22Rv1 (cell line): ENCODE results near the gene TRIO.

Experiments used
- CTCF ChIP-seq: fragments of 450-650 bp; IDR thresholded peaks from 2 replicates; pipeline ENCODE4 v1.5.1; 2017; ENCODE audit warnings: mild to moderate bottlenecking
- ZFX ChIP-seq: fragments of 450-650 bp; IDR thresholded peaks from 2 replicates; pipeline ENCODE4 v1.6.1; 2017; ENCODE audit warnings: antibody characterized with exemption, borderline replicate concordance

DNA sequence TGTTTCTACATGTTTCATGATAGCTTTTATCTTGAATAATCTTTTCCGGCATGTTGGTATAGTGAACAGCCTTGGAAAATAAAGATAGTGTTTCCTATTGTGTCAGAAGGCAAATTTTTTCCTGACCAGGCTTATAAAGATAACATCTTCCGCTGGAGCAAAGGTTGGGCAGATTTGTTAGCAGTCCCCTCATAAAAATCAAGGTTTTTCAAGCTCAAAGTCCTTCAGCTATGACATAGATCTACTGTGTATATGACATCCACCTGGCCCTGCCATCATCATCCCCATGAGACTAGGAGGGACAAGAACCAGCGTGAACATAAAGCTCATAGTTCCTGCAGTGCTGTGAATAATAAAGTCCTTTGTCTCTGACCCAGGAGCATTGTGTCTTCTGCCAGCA lies 408.1 kb downstream of the TRIO start:
- TF ChIP-seq CTCF (no peak), ZFX (no peak)
